Stimulated activated CD8-positive, alpha-beta memory T cell treated with anti-CD3 and anti-CD28 coated beads, Interleukin-7, amount 100 ng/mL, for 48 hours (primary cell): Measurements from ENCODE around the gene C1QTNF1.
A peak's percentile ranks its signal among the peaks of the same experiment; 100 is the strongest.

Source experiments
- DNase-seq, 2 donors: peaks; one replicate each; pipeline ENCODE4 v3.0.0-alpha.2; 2020; ENCODE audit warnings: low read depth in 1 of 2; ENCODE audit errors: extremely low read depth in 1 of 2

Gene C1QTNF1

DNA sequence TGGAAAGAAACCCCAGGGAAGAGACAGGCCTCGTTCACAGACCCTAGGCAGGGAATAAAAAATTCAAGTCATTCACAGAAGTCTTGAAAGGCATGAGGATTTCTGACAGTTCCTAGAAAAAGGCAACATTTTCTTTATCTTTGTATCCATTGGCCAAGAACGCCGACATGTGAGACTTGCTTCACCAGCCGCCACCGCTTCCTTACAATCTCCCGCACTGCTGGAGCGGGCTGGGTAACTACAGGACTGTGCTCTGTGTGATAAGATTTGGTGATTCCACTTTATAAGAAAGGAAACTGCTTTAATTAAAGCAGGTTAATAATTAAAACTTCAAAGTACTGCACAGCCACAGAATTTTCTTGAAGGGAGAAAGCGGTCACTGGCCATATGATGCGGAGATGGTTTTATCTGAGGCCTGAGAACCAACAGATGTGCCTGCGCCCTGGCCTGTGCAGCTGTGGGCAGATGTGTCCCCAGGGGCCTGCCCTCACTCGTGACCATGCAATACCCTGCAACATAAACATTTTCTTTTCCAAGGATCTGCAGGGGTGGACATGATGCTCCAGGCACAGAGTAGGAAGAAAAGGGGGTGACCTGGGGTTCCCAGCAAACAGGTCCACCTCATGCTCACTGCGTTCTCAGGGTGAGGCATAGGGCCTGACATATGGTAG lies 31.3 kb upstream of the C1QTNF1 start:
- no peak for DNase-seq

DNA sequence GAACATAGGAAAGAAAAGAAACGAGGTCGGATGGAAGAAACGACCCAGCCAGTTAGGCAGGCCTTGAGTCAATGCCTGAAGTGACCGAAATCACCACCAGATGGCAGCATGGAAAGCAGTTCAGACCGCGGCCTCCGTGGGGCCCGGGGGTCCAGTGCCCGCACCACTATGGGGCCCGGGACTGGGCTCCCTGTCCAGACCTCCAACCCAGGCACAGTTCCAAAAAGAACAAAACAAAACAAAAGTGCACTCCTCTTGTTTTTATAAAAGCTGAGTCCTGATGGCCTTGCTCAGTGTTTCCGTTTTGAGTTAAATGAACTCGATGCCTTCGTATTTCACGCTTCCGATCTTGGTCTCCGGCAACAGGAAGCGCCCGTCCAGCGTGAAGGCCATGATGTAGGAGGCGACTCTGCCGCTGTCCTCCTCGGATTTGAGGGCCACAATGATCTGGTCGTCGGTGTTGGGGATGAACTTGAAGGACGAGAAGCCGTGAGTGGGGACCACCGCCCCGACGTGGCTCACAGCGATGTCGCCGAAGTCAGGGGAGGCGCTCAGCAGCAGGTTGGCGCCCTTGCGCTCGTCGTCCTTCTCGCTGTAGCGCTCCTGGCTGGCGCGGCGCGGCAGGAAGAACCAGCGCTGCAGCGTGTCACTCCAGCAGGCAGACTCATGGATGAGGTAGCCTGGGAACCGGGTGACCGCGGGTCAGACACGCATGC lies 30.6 kb upstream of the C1QTNF1 start:
- DNase-seq: peak in 1 of 2 donors; percentile 20

DNA sequence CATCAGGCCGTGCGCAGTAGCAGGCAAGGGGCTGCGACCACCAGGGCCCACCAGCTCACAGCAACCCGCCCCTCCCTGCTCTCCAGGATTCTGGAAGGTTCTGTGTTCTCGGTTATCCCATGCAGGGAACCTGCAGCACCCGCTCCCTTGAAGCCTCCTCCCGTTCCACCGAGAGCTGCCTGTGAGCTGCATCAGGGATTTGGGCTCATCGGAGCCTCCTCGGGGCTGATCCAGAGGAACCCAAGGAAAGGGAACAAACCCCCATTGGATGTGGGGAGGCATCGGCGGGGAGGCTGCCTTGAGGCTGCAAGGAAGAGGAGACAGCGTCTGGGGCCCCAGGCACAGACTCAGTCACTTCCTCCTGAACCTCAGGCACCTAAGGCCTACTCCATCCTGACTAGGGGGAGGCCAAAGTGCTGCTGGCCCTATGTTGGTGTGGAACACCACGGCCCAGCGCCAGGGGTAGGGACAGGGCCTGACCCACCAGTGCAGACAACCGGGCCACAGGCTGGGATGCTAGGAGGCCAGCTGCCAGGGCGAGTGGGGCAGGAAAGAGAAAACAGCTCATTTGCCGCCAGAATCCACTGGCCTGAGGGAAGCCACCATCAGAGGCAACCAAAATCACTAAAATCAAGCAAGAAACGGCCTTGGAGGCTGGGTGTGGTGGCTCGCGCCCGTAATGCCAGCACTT lies 29.8 kb upstream of the C1QTNF1 start:
- no peak for DNase-seq

DNA sequence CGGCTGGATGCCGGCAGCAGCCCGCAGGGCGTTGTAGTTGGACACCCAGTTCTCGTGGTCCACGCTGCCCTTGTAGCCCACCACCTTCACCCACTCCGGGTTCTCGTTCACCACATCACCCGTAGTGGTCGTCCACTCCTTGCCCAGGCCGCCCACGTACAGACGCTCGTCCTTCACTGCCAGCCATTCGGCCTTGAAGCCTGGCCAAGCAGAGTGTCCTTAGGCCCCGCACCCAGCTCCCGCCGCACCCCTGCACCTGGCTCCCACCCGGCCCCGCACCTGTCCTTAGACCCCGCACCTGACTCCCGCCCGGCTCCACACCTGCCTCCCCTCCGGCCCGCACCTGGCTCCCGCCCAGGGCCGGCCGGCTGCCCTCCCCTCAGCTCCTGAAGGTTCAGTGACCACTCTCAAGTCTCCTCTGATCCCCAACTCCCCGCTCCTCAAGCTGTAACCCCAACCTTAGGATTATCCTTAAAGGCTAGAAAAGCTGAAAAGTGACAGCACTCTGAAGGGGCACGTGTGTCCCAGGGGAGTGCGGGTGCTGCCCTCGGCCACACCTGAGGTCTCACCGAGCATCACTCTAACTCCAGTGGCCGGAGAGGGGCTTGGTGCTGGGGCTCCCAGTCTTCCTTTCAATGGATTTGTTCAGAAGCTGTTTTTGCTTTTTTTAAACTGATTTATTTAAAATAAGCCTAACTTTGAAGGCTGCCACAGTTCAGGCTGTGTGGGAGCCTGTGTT lies 28.8 kb upstream of the C1QTNF1 start:
- no peak for DNase-seq

DNA sequence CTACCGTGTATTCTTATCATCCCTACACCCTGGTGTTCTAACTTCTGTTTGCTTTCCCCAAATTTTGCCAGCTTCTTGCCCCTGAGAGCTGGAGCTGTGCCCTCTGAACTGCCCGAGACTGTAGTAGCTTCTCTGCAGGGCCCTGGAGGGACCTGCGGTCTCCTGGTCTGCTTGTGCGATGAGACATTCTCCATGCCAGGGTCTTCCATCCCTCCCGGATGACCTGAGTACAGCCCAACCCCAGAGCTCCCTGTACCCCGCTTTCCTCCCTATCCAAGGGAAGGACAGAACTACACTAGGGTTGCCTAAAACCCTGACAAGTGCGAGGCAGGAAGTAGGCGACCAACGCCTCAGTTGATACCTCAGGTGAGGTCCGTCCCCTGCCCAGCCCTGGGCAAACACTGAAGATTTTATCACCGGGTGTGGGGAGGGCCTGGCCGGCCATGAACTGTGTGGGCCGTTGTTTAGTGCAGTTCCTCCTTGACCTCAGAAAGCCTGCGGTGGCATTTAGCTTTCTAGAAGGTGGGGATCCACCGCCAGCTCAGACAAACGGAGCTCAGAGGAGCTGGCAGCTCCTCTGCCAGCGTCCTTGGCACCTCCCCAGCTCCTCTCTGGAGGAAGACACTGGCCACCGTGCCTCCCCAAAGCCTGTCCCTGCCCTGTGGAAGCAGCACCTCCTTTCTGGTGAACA lies 28.1 kb upstream of the C1QTNF1 start:
- no peak for DNase-seq

DNA sequence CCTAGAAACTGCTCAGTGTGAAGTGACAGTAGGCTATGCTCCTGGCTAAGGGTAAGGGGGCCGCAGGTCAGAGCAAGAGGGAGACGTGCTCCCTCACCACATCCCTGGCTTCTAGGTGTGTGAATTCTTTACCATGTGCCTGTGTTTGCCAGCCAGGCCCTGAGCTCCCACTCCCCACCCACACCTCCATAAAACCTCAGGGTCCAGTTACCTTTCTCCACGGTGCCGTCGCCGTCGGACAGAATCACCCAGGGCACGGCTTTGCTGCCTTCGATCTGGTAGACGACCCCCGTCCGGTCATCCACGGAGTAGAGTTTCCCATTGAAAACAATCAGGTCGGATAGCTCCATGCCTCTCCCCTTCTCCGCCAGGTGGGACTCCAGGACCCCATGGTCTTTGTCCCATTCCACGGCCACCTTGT lies 27.2 kb upstream of the C1QTNF1 start:
- no peak for DNase-seq

DNA sequence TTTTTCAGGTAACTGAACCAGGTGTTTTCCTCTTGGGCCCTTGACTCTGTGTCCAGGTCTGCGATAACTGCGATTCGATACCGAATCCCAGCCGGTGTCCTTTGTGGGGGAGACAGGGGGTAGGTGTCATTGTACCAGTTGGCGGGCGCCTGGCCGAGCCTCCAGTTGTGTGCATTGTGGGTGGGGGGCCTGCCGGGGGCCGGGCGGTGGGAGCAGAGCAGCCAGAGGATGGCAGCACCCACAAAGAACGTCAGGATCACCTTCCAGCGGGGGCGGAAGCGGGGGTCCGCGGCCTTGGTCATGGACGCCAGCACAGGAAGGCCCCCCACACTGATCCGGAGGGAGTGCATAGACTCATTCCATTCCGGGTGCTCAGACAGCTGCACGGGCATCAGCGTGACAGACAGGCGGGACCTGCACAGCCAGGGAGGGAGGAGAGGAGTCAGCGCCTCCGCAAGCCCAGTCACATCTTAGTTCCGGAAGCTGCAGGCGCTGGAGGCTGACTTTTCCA lies 26.7 kb upstream of the C1QTNF1 start:
- no peak for DNase-seq

DNA sequence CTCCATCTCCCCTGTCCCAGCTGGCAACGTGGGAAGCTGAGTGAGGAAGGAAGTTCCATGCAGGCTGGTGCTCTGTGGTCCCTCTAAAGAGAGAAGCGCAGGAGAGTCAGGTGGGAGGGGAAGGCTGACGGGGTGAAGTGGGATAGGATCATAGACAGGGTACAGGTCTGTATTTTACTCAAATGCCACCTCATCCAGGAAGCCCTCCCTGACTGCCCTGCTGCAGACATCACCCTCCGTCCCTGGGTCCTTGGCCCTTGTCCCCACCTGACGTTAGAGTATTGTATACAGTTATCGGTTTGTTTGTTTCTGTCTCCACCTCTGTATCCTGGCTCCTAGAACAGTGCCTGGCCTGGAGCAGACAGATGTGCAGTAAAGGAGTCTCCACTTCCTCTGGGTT lies 26.1 kb upstream of the C1QTNF1 start:
- no peak for DNase-seq

DNA sequence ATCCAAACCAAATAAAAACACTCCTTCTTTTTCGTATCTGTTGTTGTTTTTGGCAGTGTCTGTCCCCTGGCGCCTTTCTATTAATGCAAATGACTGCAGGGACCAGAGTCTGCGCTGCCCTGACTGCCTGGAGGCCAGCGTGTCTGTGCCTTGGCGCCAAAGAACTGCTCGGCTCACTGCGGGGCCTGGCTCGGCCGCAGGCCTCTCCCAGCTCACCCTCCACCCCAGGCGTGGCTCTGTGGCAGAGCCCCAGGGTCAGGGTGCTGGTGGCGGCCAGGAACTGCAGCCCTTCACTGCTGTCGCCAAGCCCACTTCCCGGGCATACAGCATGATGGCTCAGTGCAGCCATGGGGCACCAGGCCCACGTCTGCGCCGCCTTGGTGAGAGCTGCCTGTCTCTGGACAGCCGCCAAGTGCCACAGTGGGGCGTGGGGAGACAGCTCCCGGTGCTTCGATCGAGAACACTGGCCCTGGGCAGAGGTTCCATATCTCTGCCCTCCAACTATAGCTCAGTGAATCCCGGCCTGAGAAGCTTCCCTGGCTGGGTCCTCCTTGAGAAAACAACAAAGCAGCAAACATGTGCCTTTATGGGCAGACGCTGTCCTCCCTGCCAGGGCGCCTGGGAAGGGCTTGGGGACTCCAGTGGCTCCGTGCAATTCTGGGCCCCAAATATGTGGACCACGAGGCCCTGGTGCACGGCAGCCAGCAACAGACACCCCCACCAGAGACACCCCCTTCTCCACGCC lies 25.5 kb upstream of the C1QTNF1 start:
- DNase-seq: no peak

DNA sequence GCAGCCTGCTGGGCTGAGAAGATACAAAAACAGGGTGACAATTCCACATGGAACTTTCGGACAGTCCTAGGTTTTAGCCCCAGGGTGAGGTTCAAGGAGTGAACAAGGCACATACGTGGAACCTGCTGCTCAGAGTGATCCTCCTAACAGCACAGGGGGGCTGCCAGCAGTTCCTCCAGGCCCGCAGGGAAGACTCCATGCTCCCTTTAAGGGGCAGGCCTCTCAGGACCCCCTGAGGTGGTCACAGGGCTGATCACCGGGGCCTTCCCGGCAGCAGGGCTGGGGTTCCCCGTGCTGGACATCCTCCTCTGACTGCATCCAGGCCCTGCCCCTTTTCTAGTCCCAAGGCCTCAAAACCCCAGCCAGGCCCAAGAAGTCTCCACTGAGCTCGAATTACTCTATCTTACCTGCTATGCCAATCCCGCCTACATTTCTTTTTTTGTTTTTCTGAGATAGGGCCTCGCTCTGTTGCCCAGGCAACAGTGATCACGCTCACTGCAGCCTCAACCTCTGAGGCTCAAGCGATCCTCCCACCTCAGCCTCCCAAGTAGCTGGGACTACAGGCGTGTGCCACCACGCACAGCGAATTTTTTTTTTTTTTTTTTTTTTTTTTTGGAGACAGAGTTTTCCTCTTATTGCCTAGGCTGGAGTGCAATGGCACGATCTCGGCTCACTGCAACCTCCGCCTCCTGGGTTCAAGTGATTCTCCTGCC lies 24.8 kb upstream of the C1QTNF1 start:
- no peak for DNase-seq

DNA sequence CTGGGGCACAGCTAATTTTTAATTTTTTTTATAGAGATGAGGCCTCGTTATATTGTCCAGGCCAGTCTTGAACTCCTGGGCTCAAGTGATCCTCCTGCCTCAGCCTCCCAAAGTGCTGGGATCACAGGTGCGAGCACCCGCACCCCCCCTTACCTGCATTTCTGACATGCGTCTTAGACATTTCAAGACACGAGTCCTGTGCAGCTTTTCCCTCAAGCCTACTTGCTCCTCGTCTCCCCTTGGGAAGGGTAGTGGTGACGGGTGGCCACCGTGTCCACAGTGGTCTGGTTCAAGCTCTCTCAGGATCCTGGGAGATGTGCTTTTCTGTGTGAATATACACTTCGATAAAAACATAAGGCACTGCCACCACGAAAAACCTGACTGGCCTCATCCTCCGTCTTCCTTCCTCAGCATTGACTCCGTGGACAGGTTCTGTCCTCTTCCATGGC lies 24.0 kb upstream of the C1QTNF1 start:
- no peak for DNase-seq

DNA sequence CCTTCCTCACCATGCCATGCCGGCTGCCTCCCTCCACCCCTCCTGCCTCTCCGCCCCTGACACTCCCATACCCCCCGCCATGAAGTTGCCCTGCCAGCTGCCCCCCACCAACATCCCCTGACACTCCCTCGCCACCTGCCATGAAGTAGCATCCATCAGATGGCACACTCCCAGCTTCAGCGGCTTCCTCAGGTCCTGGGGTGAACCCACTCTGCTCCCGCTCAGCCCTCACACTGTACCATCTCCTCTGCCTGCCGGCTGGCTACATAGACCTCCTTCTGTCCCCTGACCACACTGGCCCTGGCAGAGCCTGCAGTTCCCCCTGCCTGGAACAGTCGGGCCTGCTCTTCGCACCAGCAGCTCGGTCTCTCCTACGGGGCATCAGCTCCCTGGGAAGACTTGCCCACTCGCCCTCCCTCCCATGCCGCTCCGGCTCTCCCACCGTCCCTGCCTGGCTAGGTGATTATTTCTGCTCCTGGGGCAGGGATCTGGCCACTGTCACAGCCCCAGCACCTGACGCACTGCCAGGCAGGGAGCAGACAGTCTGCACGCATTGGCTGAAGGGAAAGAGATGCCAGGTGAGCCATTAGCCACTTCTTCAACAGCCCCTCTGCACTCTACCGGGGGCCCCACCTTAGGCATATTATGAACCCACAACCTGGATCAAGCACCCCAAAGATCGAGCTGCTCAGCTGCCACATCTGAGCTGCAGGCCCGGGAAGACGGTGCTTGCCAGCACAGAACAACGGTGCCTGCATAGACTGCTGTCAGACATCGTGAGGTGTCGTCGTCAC lies 23.4 kb upstream of the C1QTNF1 start:
- no peak for DNase-seq

DNA sequence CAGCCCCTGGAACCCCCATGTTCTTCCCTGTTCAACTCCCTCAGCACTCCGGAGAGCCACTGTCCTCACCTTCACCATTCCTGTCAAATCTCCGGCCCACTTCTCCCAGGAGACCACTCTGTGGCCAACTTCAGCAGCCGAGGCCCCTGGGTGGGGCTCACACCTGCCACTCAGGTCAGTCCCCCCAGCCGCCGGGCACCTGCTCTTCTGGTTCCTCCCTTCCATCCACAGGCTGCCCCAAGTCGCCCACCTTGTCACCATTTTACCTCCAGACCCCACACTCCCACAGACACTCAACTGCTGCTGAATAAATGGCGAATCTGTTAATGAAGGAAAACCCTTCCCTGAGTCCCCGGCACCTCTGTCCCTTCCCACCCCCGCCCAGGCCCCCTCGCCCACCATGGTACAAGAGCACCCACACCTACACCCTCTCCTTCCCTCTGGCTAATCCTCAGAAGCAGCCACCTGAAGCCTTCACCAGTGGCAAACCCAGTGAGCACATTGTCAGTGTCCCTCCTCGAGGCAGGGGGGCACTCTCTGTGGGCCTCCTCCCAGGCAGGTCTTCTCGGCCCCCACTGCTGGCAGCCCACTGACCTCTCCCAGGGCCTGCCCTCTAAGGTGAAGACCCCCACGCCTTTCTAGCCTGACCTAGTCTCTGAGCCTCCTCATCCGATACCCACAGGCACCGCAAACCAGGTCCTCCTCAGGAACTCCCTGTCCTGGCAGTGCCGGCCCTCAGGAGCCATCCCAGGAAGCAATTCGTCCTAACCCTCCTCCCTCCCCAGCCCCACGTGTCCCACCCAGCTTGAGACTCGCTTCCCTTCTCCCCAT lies 22.6 kb upstream of the C1QTNF1 start:
- DNase-seq: no peak

DNA sequence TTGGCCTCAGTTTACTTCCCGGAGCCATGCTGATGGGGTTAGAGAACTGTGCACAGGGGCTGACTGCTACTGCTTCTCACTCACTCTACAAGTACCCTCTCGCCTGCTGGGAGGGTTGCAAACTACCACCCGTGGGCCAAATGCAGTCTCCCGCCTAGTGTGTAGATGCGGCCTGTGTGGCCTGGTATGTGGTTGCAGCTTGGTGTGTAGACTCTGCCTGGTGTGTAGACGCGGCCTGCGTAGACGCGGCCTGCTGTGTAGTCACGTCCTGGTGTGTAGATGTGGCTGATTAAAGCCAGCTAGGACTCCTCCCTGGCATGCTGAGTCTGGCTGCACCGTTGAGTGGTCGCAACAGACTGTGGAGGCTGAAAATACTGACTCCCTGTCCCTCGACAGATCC lies 21.7 kb upstream of the C1QTNF1 start:
- no peak for DNase-seq

DNA sequence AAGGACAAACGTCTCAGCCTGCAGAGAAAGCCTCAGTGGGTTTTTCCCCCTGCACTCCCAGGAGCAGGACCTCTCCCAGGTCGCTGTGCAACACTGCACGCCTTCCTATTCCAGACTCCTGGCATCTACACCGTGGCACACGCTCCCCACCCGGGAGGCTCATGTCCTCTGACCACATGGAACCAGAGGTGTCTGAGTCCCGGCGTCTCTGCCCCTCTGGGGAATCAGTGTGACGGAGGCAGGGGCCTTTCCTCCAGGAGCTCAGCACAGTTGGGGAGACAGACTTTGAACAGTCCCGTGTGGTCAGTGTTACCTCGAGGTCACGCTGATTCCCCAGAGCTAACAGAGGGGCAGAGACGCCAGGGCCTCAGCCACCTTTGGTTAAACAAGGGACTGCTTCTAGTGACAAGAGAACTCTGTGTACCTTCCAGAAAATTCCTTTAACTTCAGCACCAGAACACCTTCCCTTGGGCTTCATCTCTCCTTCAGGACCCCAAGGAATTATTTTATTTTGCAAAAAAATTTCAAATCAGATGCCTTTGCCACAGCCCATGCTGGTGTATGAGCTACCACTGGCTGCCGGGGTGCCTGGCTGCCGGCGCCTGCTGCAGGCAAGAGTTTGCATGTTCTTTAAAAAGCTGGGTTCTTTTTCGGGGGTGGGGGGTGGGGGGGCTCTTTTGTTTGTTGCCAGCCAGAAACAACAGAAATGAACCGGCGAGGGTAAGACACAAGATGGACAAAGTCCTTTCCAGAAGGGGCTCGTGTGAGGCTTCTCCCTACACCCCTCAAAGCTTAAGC lies 21.0 kb upstream of the C1QTNF1 start:
- DNase-seq: no peak

DNA sequence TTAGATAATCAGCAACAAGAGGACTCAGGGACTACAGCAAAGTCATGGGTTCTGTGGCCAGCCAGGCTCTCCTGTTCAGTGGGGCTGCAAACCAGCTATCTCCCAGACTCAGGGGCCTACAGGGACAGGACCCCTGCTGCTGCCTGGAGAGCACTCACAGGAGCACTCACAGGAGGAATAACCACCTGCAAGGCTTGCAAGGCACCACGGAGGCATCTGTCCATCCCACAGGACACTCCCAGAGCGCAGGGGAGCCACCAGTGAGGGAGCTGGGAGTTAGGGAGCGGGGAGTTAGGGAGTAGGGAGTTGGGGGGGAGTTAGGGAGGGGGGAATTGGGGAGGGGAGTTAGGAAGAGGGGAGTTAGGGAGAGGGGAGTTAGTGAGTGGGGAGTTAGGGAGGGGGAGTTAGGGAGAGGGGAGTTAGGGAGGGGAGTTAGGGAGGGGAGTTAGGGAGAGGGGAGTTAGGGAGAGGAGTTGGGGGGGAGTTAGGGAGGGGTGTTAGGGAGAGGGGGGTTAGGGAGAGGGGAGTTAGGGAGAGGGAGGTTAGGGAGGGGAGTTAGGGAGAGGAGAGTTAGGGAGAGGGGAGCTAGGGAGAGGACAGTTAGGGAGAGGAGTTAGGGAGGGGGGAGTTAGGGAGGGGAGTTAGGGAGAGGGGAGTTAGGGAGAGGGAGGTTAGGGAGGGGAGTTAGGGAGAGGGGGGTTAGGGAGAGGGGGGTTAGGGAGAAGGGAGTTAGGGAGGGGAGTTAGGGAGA lies 20.1 kb upstream of the C1QTNF1 start:
- no peak for DNase-seq
